Right lung (tissue), 5 donors: ENCODE measurements around the gene GGT1. TPM values are rescaled to one million over a fixed set of nuclear protein-coding genes. Genes with fewer than 3 reads are reported as not detected.
A peak's percentile ranks its signal among the peaks of the same experiment; 100 is the strongest.
"Not testable (repeated sequence)": the region's sequence is repeated elsewhere in the genome, so short reads cannot be mapped to it uniquely, and the experiment has no call there.

Experiments
- DNase-seq, 2 donors: peaks; one replicate each; pipeline ENCODE4 v3.0.0-alpha.2; 2013
- polyA plus RNA-seq, 5 donors: library from polyadenylated mRNA; unstranded; fragments of 120-200 nt; gene quantifications; one replicate each; pipeline versions ENCODE4 v1.2.1 to v1.2.3, GENCODE V29; 2013; ENCODE audit warnings: inconsistent platforms in 1 of 5, low replicate concordance in 1 of 5; ENCODE audit not compliant: insufficient read length in 5 of 5, insufficient read depth in 1 of 5

GGT1 gene
- polyA plus RNA-seq, 5 donors: 6.1 to 20.0 (median 13.0) TPM

GRCh38 chr22:24597076-24597475, 5.9 kb upstream of the GGT1 start:
- DNase-seq: not testable (repeated sequence)

DNA sequence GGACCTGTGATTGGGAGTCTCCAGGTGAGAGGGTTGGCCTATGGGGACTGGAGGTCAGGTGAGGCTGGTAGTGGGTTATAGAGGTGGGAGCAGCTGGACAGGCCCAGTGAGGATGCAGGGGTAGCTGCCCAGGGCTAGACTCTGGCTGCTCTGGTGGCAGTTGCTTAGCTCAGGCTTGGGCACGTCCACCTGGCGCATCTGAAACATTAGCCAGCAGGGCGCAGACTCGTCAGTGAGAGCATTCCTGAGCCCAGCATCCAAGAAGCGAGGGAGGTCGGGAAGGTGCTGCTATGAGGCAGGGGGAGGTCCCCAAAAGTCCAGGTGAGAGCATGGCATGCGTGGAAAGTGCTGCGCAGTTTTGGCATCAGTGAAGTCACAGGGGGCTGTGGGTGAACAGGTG, 3.5 kb upstream of the GGT1 start:
- DNase-seq: no peak

GRCh38 chr22:24599958-24600715, 2.9 kb upstream of the GGT1 start:
- not testable (repeated sequence) for DNase-seq

DNA sequence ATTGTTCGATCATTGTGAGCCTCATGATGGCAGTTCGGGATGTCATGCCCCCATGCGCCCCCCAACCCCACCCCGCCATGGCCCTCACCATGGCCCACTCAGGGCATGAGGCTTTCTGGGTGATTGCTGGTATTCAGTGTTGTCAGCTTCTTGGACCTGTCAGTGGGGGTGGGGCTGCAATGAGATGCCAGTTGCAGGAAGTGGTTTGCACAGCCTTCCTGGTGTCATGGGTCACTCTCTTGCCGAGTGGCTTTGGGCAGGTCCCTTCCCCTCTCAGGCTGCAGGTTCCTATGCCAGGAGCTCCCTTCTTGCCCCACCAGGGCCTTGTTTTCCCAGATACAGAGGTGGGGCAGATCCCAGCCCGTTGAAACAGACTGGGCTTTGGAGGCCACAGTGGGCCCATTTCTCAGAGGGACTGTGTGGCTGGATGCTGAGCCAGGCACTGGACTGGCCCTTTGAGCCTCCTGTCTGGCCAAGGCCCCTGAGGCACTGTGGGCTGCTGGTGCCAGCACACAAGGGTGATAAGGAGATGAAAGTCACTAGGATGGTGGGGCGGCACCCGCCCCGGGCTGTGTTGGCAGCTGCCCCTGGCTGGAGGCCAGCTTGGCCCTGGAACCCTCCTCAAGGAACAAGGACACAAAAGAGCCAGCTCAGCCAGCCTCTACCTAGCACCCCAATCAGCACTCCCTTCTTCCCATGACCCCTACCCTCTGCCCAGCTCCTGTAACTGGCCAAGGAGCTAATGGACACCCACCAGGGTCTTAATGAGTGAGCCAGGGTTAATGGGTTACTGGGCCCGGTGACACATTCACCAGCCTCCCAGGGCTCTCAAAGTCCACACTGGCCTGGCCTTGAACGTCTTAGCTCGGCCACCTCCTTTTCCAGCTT, 1.5 kb upstream of the GGT1 start:
- no peak for DNase-seq

DNA sequence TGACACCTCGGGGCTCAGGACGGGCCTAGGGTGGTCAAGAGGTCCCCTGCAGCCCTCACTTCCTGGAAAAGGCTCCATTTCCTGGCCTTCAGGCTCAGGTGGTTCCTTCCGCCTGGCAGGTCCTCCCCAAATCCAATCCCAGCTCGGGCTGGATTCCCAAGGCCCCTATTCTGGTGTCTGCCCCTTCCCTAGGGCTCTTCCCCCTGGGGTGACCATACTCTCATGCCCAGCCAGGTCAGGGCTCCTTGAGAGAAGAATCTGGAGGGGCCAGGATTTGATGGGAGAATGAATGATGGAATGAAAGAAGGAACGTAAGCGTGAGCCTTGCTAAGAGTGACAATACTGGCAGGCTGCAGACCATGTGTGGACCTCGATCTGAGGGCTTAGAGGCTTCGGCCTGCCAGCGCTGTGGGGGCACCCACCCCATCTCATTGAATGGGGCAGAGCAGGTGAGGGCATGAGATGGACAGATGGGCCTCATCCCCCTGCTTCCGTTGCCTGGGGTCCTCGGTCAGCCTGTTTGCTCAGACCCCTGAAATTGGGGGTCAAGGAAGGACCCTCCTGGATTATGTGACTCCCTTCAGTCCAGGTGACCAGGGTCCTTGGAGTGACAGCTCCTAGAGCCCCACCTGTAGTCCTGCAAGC, 766 bp upstream of the GGT1 start:
- not testable (repeated sequence) for DNase-seq

DNA sequence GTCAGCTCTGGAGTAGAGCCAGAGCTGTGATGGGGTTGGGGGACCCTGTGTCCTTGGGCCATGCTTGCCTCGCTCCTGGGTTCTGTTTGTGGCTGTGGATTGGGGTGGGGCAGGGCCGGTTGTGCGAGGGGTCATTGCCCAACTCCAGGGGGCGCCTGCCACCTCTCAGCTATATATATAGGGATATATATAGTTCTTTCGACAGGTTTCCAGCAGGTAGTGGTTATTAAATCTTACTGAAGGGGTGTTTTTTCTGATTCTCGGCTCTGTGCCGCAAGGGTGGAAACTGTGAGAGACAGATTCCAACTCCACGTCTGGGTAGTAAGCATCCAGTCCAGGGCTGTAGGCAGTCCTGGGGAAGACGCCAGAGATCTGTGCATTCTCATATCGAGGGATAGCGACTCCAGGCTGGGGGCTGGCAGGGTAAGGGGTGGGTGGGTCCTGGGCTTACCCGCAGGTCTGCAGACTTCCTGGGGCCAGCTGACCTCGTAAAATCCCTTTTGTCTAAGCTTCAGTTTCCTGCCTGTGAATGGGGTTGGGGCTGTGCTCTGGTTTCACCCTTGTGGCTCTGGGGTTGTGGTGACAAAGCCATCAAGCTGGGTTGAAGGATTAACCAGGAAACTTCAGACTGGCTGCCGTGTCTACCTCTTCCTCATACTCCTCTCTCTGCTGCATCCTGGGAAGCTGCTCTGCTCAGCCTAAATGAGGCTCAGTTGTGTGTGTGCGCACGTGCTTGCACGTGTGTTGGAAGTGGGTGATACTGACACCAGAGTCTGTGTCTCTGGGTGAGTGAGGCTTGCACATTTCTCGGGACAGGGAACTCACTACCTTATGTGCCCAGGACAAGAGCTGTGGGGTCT, 1.0 kb downstream of the GGT1 start:
- not testable (repeated sequence) for DNase-seq

DNA sequence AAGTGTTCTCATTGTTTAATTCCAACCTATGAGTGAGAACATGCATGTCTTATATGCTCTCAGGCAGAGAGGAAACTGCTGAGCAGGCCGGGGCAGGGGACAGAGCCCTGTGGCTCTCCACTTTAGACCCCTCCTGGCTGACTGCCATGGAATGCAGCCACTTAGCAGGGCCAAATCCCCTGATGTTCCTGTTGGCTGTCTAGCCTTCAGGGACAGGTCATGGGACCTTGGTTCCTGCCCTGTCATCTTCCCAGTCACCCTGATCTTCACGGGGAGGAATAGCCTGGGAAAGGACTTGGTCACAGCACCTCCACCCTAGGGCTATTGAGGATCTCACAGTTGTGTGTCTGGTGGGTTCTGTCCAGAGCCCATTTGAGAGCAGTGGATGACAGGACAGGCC, 3.3 kb downstream of the GGT1 start:
- DNase-seq: not testable (repeated sequence)

- DNase-seq: not testable (repeated sequence)
Measured at GRCh38 chr22:24607429-24607983, 4.5 kb downstream of the GGT1 start.

DNA sequence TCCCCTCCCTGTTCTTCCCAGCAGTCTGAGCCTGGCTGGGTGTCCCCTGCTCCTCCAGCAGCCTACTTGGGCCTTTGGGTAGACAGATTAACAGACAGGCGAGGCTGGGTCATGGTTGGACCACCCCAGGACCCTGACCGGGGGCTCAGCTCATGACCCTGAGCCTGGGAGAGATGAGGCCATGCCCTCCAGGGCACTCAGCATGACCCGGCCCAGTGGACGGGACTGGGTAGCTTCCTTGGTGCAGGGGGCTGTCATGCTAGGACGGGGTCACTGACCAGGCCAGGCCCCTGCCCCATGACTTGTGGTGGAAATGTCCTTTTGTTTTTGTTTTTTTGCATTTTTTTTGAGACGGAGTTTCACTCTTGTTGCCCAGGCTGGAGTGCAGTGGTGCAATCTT, 5.3 kb downstream of the GGT1 start:
- not testable (repeated sequence) for DNase-seq

GRCh38 chr22:24609888-24610287, 6.9 kb downstream of the GGT1 start:
- not testable (repeated sequence) for DNase-seq

DNA sequence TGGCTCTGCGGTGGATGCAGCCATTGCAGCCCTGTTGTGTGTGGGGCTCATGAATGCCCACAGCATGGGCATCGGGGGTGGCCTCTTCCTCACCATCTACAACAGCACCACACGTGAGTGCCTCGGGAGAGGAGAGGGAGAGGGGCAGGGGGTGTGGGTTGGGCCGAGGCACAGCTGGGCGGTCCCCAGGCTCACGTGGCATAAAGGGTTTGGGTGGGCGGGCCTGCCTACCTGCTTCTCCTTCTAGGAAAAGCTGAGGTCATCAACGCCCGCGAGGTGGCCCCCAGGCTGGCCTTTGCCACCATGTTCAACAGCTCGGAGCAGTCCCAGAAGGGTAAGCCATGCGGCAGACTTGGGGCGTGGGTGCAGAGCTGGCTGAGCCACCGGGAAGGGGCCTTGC, 11.8 kb downstream of the GGT1 start:
- DNase-seq: not testable (repeated sequence)

DNA sequence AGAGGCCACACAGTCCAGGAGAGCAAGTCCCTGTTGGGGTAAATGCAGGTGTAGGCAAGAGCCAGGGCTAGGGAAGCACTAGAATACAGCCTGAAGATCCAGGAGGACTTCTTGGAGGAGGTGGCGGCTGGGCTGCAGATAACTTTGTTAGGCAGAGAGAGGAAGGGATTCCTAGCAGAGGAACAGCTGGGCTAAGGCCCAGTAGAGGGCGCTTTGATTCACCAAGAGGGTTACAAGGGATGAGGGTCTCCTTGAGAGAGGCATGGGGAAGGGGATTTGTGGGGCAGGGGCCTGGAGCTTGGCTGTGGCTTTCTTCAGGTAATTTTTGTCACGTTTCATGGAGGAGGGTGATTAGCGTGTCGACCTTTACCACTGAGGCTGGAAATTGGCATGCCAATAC, 18.3 kb downstream of the GGT1 start:
- DNase-seq: not testable (repeated sequence)

GRCh38 chr22:24622596-24622995, 19.6 kb downstream of the GGT1 start:
- not testable (repeated sequence) for DNase-seq

DNA sequence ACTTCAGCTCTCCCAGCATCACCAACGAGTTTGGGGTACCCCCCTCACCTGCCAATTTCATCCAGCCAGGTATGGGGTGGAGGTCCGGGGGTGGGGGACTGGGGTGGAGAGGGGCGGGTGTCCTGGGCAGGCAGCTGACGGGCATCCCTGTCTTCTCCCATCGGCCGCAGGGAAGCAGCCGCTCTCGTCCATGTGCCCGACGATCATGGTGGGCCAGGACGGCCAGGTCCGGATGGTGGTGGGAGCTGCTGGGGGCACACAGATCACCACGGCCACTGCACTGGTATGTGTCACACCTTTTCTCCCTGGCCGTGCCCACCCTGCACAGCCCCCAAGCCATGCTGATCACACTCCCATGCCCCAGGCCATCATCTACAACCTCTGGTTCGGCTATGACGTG, 24.9 kb downstream of the GGT1 start:
- not testable (repeated sequence) for DNase-seq

- DNase-seq: not testable (repeated sequence)
Measured at GRCh38 chr22:24629069-24629468, 26.1 kb downstream of the GGT1 start.

- DNase-seq: not testable (repeated sequence)
Measured at GRCh38 chr22:24630812-24631427, 27.9 kb downstream of the GGT1 start.

GRCh38 chr22:24631430-24632122, 28.6 kb downstream of the GGT1 start:
- peak; percentile 42 to 55 for DNase-seq

DNA sequence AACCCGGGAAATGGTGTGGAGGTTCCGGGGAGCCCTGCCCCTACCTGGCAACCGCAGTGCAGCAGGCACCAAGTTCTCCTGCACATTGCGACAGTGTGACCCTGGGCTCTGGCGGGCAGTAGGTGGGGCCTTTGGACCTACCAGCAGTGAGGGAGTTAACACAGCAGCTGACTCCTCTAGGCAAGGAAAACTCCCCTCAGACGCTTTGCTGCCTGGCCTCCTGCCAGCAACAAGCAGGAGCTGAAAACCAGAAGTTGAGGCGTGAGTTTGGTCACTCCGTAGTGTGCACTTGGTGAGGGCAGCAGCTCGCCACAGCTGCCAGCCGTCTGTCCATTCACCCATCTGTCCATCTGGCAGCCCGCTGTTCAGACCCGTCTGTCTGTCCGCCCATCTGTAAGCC, 29.6 kb downstream of the GGT1 start:
- not testable (repeated sequence) for DNase-seq

- not testable (repeated sequence) for DNase-seq
Measured at GRCh38 chr22:24633231-24634023, 30.4 kb downstream of the GGT1 start.
